ENCODE results near the gene TBC1D30. TPM values are rescaled to one million over a fixed set of nuclear protein-coding genes. Genes with fewer than 3 reads are reported as not detected.

TBC1D30 gene
- total RNA-seq, 4 donors from 2014 or later, result 0.35 to 6.7 (median 2.5) TPM

- no peak overlapping the region for H3K27ac ChIP-seq
- no peak for TF ChIP-seq POLR2AphosphoS5 (IDR thresholded peaks at IDR 0.05)
- TF ChIP-seq, protein P1, sequence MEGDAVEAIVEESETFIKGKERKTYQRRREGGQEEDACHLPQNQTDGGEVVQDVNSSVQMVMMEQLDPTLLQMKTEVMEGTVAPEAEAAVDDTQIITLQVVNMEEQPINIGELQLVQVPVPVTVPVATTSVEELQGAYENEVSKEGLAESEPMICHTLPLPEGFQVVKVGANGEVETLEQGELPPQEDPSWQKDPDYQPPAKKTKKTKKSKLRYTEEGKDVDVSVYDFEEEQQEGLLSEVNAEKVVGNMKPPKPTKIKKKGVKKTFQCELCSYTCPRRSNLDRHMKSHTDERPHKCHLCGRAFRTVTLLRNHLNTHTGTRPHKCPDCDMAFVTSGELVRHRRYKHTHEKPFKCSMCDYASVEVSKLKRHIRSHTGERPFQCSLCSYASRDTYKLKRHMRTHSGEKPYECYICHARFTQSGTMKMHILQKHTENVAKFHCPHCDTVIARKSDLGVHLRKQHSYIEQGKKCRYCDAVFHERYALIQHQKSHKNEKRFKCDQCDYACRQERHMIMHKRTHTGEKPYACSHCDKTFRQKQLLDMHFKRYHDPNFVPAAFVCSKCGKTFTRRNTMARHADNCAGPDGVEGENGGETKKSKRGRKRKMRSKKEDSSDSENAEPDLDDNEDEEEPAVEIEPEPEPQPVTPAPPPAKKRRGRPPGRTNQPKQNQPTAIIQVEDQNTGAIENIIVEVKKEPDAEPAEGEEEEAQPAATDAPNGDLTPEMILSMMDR (IDR thresholded peaks at IDR 0.05), result no peak
- TF ChIP-seq EP300 (IDR thresholded peaks at IDR 0.05), result no peak
- TF ChIP-seq POLR2A (IDR thresholded peaks at IDR 0.05), result no peak
- no peaks in the 10 kb centered on the region for H3K27me3 ChIP-seq
- no peaks in the 10 kb centered on the region for H3K4me1 ChIP-seq
- WGBS, 2 donors (ENCODE audit: low coverage in 1 of 2), result 73% methylated on average over 2 of the region's 3 CpGs; no CpG with 5 or more reads in 1 of the 2 donors
- no peak for ATAC-seq
- H3K36me3 ChIP-seq, result no peaks in the 10 kb centered on the region
- no peak overlapping the region for H3K4me3 ChIP-seq
- no peaks in the 10 kb centered on the region for H3K9me3 ChIP-seq
These were observed 10.7 kb upstream of the TBC1D30 start for GRCh38 chr12:64813723-64814122.

- H3K4me3 ChIP-seq, result no peak overlapping the region
- no peak for ATAC-seq
- H3K9me3 ChIP-seq, result no peaks in the 10 kb centered on the region
- H3K27me3 ChIP-seq, result no peaks in the 10 kb centered on the region
- H3K4me1 ChIP-seq, result no peaks in the 10 kb centered on the region
- no peak overlapping the region for H3K27ac ChIP-seq
- H3K36me3 ChIP-seq, result no peaks in the 10 kb centered on the region
- TF ChIP-seq EP300 (IDR thresholded peaks at IDR 0.05) (no peak), POLR2A (IDR thresholded peaks at IDR 0.05) (no peak), POLR2AphosphoS5 (IDR thresholded peaks at IDR 0.05) (no peak)
- TF ChIP-seq, protein P1 (IDR thresholded peaks at IDR 0.05), result no peak
- WGBS, 2 donors (ENCODE audit: low coverage in 1 of 2), result 25 to 47% methylated on average over 2 of the region's 2 CpGs
These were observed 10.0 kb upstream of the TBC1D30 start for GRCh38 chr12:64814432-64814831.

DNA sequence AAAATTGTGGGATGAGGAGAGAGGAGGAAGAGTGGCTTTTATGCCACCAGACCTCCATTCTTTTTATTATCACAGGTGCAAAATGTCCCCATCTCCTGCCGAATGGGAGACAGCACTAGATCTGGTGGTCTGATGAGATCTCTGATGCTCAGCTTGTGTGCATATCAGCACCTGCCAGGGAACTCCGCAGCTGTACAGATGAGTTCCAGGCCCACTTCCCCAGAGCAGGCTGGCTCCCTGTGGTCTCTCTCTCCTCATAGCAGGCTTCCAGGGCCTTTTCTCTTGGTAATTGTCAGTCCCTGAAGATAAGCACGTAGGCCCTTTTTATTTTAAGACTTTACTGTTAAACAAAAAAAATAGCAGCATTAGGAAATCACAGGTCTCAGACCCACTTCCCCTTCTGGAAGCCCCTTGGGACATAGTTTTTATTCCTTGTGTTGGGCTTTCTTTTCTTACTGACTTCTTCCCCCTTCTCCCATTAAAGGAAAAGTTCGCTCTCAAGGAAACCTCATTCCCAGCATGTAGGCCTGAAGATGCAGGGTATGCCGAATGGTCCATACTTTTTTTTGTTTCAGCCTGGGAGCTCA, 4.5 kb upstream of the TBC1D30 start:
- TF ChIP-seq, protein P1 (IDR thresholded peaks at IDR 0.05), result no peak
- no peak for TF ChIP-seq POLR2A (IDR thresholded peaks at IDR 0.05)
- TF ChIP-seq POLR2AphosphoS5 (IDR thresholded peaks at IDR 0.05), result no peak
- no peak for TF ChIP-seq EP300 (IDR thresholded peaks at IDR 0.05)
- peaks cover 25% of the 10 kb centered on the region for H3K27me3 ChIP-seq
- peaks cover 0 to 10% (median 0%) of the 10 kb centered on the region in 3 donors for H3K9me3 ChIP-seq
- H3K4me1 ChIP-seq, result peaks cover 0 to 11% (median 5%) of the 10 kb centered on the region in 3 donors
- H3K36me3 ChIP-seq, result no peaks in the 10 kb centered on the region
- 82 to 88% methylated on average over 3 to 4 of the region's 5 CpGs for WGBS, 2 donors (ENCODE audit: low coverage in 1 of 2)
- H3K4me3 ChIP-seq, result no peak overlapping the region
- no peak overlapping the region for H3K27ac ChIP-seq
- ATAC-seq, result no peak

GRCh38 chr12:64820593-64820992, 3.9 kb upstream of the TBC1D30 start:
- no peak overlapping the region for H3K27ac ChIP-seq
- 80 to 86% methylated on average over 3 of the region's 3 CpGs for WGBS, 2 donors (ENCODE audit: low coverage in 1 of 2)
- TF ChIP-seq POLR2AphosphoS5 (IDR thresholded peaks at IDR 0.05) (no peak), POLR2A (IDR thresholded peaks at IDR 0.05) (no peak), EP300 (IDR thresholded peaks at IDR 0.05) (no peak)
- TF ChIP-seq, protein P1 (IDR thresholded peaks at IDR 0.05), result no peak
- no peaks in the 10 kb centered on the region for H3K36me3 ChIP-seq
- H3K4me3 ChIP-seq, result no peak overlapping the region
- peaks cover 0 to 18% (median 12%) of the 10 kb centered on the region in 3 donors for H3K4me1 ChIP-seq
- peaks cover 0 to 10% (median 0%) of the 10 kb centered on the region in 3 donors for H3K9me3 ChIP-seq
- ATAC-seq, result no peak
- H3K27me3 ChIP-seq, result peaks cover 32% of the 10 kb centered on the region

GRCh38 chr12:64821116-64821630, 3.3 kb upstream of the TBC1D30 start:
- TF ChIP-seq EP300 (IDR thresholded peaks at IDR 0.05), result no peak
- no peak for TF ChIP-seq POLR2A (IDR thresholded peaks at IDR 0.05)
- TF ChIP-seq, protein P1 (IDR thresholded peaks at IDR 0.05), result no peak
- TF ChIP-seq POLR2AphosphoS5 (IDR thresholded peaks at IDR 0.05), result no peak
- H3K4me3 ChIP-seq, result no peak overlapping the region
- H3K27ac ChIP-seq, result no peak overlapping the region
- 67 to 83% methylated on average over 1 to 3 of the region's 5 CpGs for WGBS, 2 donors (ENCODE audit: low coverage in 1 of 2)
- no peak for ATAC-seq
- H3K4me1 ChIP-seq, result peaks cover 0 to 23% (median 16%) of the 10 kb centered on the region in 3 donors
- peaks cover 37% of the 10 kb centered on the region for H3K27me3 ChIP-seq
- H3K9me3 ChIP-seq, result peaks cover 0 to 10% (median 0%) of the 10 kb centered on the region in 3 donors
- H3K36me3 ChIP-seq, result no peaks in the 10 kb centered on the region

Measured in gastroesophageal sphincter (tissue), 4 donors.